Coronary artery (tissue), 2 donors: ENCODE measurements around the gene TMEM95.

Source experiments
- DNase-seq: peaks from one replicate; pipeline ENCODE4 v3.0.0-alpha.2; 2017; ENCODE audit warnings: low spot score
- H3K27ac ChIP-seq, 2 donors: fragments of 200-600 bp; sonication (generic); one replicate each; pipeline ENCODE4 v1.5.1; 2016 to 2019
- H3K4me3 ChIP-seq: fragments of 200-600 bp; sonication (generic); 2 replicates; pipeline ENCODE4 v1.5.1; 2016; ENCODE audit warnings: mild to moderate bottlenecking, moderate library complexity
- CTCF ChIP-seq: fragments of 200-600 bp; sonication (generic); IDR thresholded peaks from one replicate; pipeline ENCODE4 v1.5.1; 2019; ENCODE audit warnings: antibody characterized with exemption

Gene TMEM95

GRCh38 chr17:7380855-7381683 is 26.1 kb downstream of the TMEM95 start, which contains the start of gene TNK1:
Gene TNK1 (plus strand): TSS chr17:7381089. CDS start chr17:7382927, 1,838 bp downstream.
- no peak for DNase-seq
- no peak for TF ChIP-seq CTCF
- Histone ChIP-seq H3K4me3 (peak within 1 kb of the TSS; percentile 79), H3K27ac (peak within 1 kb of the TSS in 1 of 2 donors; percentile 26)

DNA sequence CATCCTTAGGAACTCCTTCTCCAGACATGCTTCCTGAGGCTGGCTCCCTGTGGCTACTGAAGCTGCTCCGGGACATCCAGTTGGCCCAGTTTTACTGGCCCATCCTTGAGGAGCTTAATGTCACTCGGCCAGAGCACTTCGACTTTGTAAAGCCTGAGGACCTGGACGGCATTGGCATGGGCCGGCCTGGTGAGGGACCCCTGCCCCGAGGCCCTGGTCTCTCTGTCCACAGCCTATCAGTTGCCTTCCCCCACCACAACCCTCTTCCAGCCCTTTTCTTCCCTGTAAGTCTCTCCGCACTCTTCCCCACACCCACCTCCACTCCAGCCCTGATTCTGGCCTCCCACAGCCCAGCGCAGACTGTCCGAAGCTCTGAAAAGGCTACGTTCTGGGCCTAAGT is 27.9 kb downstream of the TMEM95 start:
- DNase-seq: no peak
- Histone ChIP-seq H3K4me3 (no peak overlapping the region), H3K27ac (no peak overlapping the region)
- TF ChIP-seq CTCF: no peak

DNA sequence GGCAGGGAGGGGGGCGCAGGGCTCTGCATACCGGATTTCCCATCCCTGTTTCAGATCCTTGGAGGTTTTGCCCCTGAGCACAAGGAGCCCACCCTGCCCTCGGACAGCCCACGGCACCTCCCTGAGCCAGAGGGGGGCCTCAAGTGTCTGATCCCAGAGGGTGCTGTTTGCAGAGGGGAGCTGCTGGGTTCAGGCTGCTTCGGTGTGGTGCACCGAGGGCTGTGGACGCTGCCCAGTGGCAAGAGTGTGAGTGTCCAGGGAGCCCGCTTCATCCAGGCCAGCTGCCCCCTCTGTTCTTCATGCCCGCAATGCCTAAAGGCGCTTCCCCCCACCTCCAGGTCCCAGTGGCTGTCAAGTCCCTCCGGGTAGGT is 28.4 kb downstream of the TMEM95 start:
- no peak for TF ChIP-seq CTCF
- no peak for DNase-seq
- peak overlapping the region in 1 of 2 donors; percentile 61 for H3K27ac ChIP-seq
- peak overlapping the region; percentile 77 for H3K4me3 ChIP-seq

- DNase-seq: no peak
- TF ChIP-seq CTCF: no peak
- H3K27ac ChIP-seq: peak overlapping the region in 1 of 2 donors; percentile 61
- H3K4me3 ChIP-seq: peak overlapping the region; percentile 77
Measured at GRCh38 chr17:7383742-7384488, 29.0 kb downstream of the TMEM95 start.

GRCh38 chr17:7384489-7385081 is 29.6 kb downstream of the TMEM95 start:
- H3K27ac ChIP-seq: peak overlapping the region in 1 of 2 donors; percentile 61
- TF ChIP-seq CTCF: no peak
- no peak for DNase-seq
- H3K4me3 ChIP-seq: peak overlapping the region; percentile 77

DNA sequence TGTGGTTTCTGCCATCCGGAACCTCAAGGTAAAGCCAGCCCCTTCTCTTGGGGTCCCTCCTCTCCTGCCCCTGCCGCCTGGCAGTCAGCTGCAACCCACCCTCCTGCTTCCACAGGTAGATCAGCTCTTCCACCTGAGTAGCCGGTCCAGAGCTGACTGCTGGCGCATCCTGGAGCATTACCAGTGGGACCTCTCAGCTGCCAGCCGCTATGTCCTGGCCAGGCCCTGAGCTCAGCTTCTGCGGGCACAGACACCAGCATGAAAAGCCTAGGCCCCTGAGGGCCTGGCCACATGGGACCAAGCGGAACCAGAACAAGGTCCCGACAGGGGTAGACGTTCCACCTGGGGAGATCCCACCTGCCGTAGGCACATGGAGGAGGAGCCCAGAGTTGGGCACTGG is 33.9 kb downstream of the TMEM95 start:
- no peak overlapping the region for H3K4me3 ChIP-seq
- no peak for DNase-seq
- no peak overlapping the region for H3K27ac ChIP-seq
- TF ChIP-seq CTCF: no peak
